ENCODE data around the gene RASA3.

RASA3 gene

DNA sequence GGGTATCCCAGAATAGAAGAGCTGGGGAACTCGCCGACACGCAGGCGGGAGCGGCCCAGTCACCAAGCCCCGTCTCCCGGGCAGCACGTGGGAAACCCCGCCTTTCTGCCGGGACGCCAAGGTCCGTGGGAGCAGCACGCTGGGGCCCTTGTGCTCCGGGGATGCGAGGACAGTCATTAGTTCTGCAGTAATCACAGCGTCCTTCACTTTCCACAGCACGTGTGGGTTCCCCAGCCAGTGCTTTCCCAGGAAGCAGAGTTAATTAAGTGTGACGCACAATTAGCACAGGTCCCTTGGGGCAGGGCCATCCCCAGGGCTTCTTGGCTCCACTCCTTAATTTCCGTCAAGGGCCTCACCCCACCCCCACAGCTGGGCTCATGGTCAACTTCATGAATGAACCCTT, 94.2 kb downstream of the RASA3 start:
- no peak for DNase-seq (ENCODE audit: low read depth, low spot score)
- POLR2A ChIA-PET: no interaction called here
- no peak overlapping the region for H3K4me3 ChIP-seq (ENCODE audit: low read depth, low read length)
- CTCF ChIA-PET: no interaction called here
- TF ChIP-seq, protein P1, sequence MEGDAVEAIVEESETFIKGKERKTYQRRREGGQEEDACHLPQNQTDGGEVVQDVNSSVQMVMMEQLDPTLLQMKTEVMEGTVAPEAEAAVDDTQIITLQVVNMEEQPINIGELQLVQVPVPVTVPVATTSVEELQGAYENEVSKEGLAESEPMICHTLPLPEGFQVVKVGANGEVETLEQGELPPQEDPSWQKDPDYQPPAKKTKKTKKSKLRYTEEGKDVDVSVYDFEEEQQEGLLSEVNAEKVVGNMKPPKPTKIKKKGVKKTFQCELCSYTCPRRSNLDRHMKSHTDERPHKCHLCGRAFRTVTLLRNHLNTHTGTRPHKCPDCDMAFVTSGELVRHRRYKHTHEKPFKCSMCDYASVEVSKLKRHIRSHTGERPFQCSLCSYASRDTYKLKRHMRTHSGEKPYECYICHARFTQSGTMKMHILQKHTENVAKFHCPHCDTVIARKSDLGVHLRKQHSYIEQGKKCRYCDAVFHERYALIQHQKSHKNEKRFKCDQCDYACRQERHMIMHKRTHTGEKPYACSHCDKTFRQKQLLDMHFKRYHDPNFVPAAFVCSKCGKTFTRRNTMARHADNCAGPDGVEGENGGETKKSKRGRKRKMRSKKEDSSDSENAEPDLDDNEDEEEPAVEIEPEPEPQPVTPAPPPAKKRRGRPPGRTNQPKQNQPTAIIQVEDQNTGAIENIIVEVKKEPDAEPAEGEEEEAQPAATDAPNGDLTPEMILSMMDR (IDR thresholded peaks at IDR 0.05; ENCODE audit: insufficient read depth, low read length, missing control alignments): no peak

DNA sequence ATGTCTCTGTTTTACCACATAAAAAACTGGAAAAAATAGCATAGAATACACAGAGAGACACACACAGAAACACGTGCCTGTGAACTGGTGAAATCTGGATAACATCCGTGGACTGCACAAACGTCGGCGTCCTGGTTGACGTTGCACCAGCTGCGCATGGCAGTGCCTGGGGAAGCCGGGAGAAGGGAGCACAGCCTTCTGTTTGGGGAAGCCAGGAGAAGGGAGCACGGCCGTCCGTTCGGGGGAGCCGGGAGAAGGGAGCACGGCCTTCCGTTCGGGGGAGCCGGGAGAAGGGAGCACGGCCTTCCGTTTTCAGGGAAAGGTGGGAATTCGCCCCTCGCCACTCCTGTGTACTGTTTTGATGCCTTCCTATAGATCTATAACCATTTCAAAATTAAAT, 94.7 kb downstream of the RASA3 start:
- POLR2A ChIA-PET: no interaction called here
- TF ChIP-seq, protein P1 (IDR thresholded peaks at IDR 0.05; ENCODE audit: insufficient read depth, low read length, missing control alignments): no peak
- CTCF ChIA-PET: no interaction called here

DNA sequence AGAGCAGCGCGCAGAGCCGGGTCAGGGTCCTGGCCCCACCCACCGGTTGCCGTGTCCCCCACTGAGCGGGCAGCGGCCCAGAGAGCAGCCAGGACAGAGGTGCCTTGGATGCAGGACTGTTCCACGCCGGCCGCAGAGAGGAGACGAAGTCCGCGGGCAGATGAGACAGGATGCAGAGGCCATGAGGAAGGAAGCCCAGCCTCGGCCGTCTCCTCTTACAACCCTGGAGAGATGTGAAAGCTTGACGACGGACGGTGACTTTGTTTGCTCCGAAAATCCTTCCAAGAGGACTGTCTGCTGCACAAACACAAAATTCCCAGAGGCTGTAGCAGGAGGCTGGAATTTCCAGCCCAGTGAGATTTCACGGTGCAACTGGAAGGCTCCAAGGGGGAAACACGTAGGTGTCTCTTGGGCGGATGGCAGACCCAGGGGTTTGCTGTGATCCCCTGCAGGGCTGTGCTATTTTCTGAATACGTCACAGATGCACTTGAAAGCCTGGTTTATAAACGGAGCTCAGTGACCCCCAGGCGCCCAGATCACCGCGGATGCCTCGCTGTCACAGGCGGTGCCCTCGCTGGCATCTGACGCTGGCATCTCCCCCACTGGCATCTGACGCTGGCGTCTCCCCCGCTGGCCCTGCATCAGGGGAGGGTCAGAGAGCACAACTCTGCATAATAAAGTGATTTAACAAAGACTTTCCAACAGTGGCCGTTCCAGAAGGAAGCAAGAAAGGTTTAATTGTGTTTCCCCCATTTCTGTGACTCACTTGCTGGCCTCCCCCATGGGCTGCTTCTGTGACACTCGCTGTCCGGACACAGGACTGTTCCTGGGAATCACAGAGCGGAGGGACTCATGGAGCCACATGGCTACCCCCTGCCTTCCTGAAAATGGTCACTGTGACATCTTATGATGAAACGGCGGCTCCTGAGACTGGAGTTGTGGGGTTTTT, 96.6 kb downstream of the RASA3 start:
- ChIA-PET POLR2A (no interaction called here), CTCF (no interaction called here)
- TF ChIP-seq, protein P1 (IDR thresholded peaks at IDR 0.05; ENCODE audit: insufficient read depth, low read length, missing control alignments): no peak
- no peak overlapping the region for H3K4me3 ChIP-seq (ENCODE audit: low read depth, low read length)
- DNase-seq (ENCODE audit: low read depth, low spot score): no peak

More for the DNA sequence above, 94.7 kb downstream of the RASA3 start:
- no peak overlapping the region for H3K4me3 ChIP-seq (ENCODE audit: low read depth, low read length)
- no peak for DNase-seq (ENCODE audit: low read depth, low spot score)

DNA sequence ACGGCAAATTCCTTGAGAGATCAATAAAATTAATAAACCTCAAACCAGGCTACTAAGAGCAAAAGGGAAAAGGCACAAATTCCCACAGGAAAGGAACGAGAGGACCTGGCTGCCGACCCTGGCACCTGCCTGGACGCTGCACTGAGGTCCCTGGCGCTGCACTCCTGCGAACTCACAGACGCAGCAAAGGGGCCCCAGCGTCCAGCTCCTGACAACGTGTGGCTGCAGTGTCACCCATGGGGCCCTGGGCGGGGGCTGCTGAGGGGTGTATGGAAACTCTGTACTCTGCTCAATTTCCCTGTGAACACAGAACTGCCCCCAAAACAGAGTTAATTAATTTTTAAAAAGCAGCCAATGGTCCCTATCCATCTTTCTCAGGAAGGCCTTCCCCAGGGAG, 97.2 kb downstream of the RASA3 start:
- CTCF ChIA-PET: no interaction called here
- DNase-seq (ENCODE audit: low read depth, low spot score): no peak
- POLR2A ChIA-PET: no interaction called here
- TF ChIP-seq, protein P1 (IDR thresholded peaks at IDR 0.05; ENCODE audit: insufficient read depth, low read length, missing control alignments): no peak
- no peak overlapping the region for H3K4me3 ChIP-seq (ENCODE audit: low read depth, low read length)

DNA sequence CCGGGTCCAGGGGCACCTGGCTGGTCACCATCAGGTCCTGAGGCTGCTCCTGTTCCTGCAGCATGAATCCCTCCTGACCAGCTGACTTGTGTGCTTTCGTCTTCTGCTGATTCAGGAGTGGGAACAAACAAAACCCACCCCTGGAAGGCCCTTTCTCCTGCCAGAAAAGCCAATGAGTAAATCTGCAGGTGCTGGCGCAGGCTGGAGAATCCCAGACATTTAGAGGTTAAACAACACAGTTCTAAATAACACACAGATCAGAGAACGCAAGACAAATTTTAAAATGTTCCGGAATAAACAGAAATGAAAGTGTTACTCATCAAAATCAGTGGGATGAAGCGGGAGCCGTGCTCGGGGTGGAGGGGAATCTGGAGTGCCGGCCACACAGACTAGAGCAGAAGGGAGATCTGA, 97.9 kb downstream of the RASA3 start:
- no peak for DNase-seq (ENCODE audit: low read depth, low spot score)
- ChIA-PET CTCF (no interaction called here), POLR2A (no interaction called here)
- TF ChIP-seq, protein P1 (IDR thresholded peaks at IDR 0.05; ENCODE audit: insufficient read depth, low read length, missing control alignments): no peak
- no peak overlapping the region for H3K4me3 ChIP-seq (ENCODE audit: low read depth, low read length)

DNA sequence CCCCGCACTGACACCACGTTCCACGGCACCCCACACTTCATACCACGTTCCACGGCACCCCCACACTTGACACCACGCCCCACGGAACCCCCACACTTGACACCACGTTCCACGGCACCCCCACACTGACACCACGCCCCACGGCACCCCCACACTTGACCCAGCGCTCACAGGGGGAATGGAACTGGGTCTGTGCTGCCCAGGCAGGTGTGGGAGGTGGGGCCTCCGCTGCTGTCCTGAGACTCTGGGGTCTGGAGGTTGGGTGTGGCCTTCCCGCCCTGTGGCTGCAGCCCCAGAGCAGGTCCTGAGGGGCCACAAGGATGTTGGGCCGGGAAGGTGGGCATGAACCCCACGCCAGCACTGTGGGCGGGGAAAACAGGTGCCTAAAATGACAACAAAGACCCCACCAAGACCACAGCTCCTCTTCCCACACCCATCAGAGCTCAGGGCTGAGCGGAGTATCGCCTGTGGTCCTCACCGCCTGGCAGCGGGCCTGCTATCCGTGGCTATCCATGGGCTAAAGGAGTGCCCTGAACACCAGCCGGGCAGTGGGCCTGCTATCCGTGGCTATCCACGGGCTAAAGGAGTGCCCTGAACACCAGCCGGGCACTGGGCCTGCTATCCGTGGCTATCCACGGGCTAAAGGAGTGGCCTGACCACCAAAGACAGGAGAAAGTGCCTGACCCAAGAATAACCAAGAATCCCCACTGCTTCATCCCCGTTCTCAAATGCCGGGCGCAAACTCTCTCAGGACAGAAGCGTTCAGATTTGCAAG, 98.7 kb downstream of the RASA3 start:
- TF ChIP-seq, protein P1 (IDR thresholded peaks at IDR 0.05; ENCODE audit: insufficient read depth, low read length, missing control alignments): no peak
- CTCF ChIA-PET: no interaction called here
- DNase-seq (ENCODE audit: low read depth, low spot score): no peak
- POLR2A ChIA-PET: no interaction called here
- H3K4me3 ChIP-seq (ENCODE audit: low read depth, low read length): no peak overlapping the region

Measured in AG04449 (cell line).